GM12891 (cell line): ENCODE results near the gene NUAK1.

Experiments
- PAX5 ChIP-seq: IDR thresholded peaks from 2 replicates; pipeline ENCODE4 v1.6.1; 2011; ENCODE audit warnings: low read length, moderate library complexity, mild to moderate bottlenecking; ENCODE audit not compliant: insufficient read depth, severe bottlenecking
- POLR2AphosphoS5 ChIP-seq: IDR thresholded peaks from 2 replicates; pipeline ENCODE4 v1.6.1; 2011; ENCODE audit warnings: low read depth, low read length, control low read depth

GRCh38 chr12:106015646-106016045, 123.1 kb downstream of the NUAK1 start:
- TF ChIP-seq PAX5 = no peak
- TF ChIP-seq POLR2AphosphoS5 = no peak
